Measurements from ENCODE around the gene HLA-DMB.

- TF ChIP-seq GABPA (IDR thresholded peaks at IDR 0.05 in 1 of 2, conservative IDR thresholded peaks at IDR 0.05 in 1 of 2): no peak
- no peak for TF ChIP-seq REST (IDR thresholded peaks at IDR 0.05)
- TF ChIP-seq SP1 (IDR thresholded peaks at IDR 0.05): no peak
- TF ChIP-seq CTCF (IDR thresholded peaks at IDR 0.05; ENCODE audit: low read depth, low read length, missing input control): no peak
- TF ChIP-seq EGR1 (IDR thresholded peaks at IDR 0.05; ENCODE audit: low read depth in 2 of 2): no peak
- TF ChIP-seq FOXA1 (IDR thresholded peaks at IDR 0.05): no peak
- no peak for TF ChIP-seq JUND (IDR thresholded peaks at IDR 0.05)
- no peak for TF ChIP-seq TAF1 (conservative IDR thresholded peaks at IDR 0.05)
Observed at GRCh38 chr6:32943864-32944649, 3.2 kb upstream of the HLA-DMB start.

Data from liver (tissue), 3 donors.